ENCODE measurements around the gene ATP11A.
"Not testable (repeated sequence)": the region's sequence is repeated elsewhere in the genome, so short reads cannot be mapped to it uniquely, and the experiment has no call there.

ATP11A gene

GRCh38 chr13:112838038-112838841 lies 148.4 kb downstream of the ATP11A start:
- TF ChIP-seq GATA1 (IDR thresholded peaks at IDR 0.05; ENCODE audit: low read depth, low read length), result no peak
- TF ChIP-seq POLR2A (IDR thresholded peaks at IDR 0.05; ENCODE audit: low read length), result no peak
- DNase-seq, result no peak

GRCh38 chr13:112838842-112839117 lies 148.9 kb downstream of the ATP11A start:
- TF ChIP-seq GATA1 (IDR thresholded peaks at IDR 0.05; ENCODE audit: low read depth, low read length), result no peak
- no peak for TF ChIP-seq POLR2A (IDR thresholded peaks at IDR 0.05; ENCODE audit: low read length)
- DNase-seq, result no peak

GRCh38 chr13:112839356-112840105 lies 149.7 kb downstream of the ATP11A start:
- TF ChIP-seq POLR2A (IDR thresholded peaks at IDR 0.05; ENCODE audit: low read length) (no peak), GATA1 (IDR thresholded peaks at IDR 0.05; ENCODE audit: low read depth, low read length) (no peak)
- DNase-seq, result no peak

GRCh38 chr13:112840472-112841302 lies 150.8 kb downstream of the ATP11A start:
- no peak for TF ChIP-seq POLR2A (IDR thresholded peaks at IDR 0.05; ENCODE audit: low read length)
- no peak for TF ChIP-seq GATA1 (IDR thresholded peaks at IDR 0.05; ENCODE audit: low read depth, low read length)
- DNase-seq, result no peak

- DNase-seq, result not testable (repeated sequence)
Observed at GRCh38 chr13:112841303-112842015, 151.6 kb downstream of the ATP11A start.

- DNase-seq, result no peak
- TF ChIP-seq POLR2A (IDR thresholded peaks at IDR 0.05; ENCODE audit: low read length), result no peak
- TF ChIP-seq GATA1 (IDR thresholded peaks at IDR 0.05; ENCODE audit: low read depth, low read length), result no peak
Observed at GRCh38 chr13:112842343-112842856, 152.6 kb downstream of the ATP11A start.

GRCh38 chr13:112842931-112843391 lies 153.1 kb downstream of the ATP11A start:
- no peak for DNase-seq
- TF ChIP-seq POLR2A (IDR thresholded peaks at IDR 0.05; ENCODE audit: low read length) (no peak), GATA1 (IDR thresholded peaks at IDR 0.05; ENCODE audit: low read depth, low read length) (no peak)

- TF ChIP-seq GATA1 (IDR thresholded peaks at IDR 0.05; ENCODE audit: low read depth, low read length) (no peak), POLR2A (IDR thresholded peaks at IDR 0.05; ENCODE audit: low read length) (no peak)
- DNase-seq, result no peak
Observed at GRCh38 chr13:112843392-112844111, 153.7 kb downstream of the ATP11A start.

GRCh38 chr13:112844411-112844810 lies 154.6 kb downstream of the ATP11A start:
- no peak for DNase-seq

GRCh38 chr13:112844879-112845278 lies 155.0 kb downstream of the ATP11A start:
- TF ChIP-seq GATA1 (IDR thresholded peaks at IDR 0.05; ENCODE audit: low read depth, low read length) (no peak), POLR2A (IDR thresholded peaks at IDR 0.05; ENCODE audit: low read length) (no peak)
- no peak for DNase-seq

More at GRCh38 chr13:112844411-112844810, 154.6 kb downstream of the ATP11A start:
- no peak for TF ChIP-seq GATA1 (IDR thresholded peaks at IDR 0.05; ENCODE audit: low read depth, low read length)
- no peak for TF ChIP-seq POLR2A (IDR thresholded peaks at IDR 0.05; ENCODE audit: low read length)

GRCh38 chr13:112845511-112846144 lies 155.8 kb downstream of the ATP11A start:
- DNase-seq, result no peak
- TF ChIP-seq GATA1 (IDR thresholded peaks at IDR 0.05; ENCODE audit: low read depth, low read length) (no peak), POLR2A (IDR thresholded peaks at IDR 0.05; ENCODE audit: low read length) (no peak)

GRCh38 chr13:112846411-112847115 lies 156.7 kb downstream of the ATP11A start:
- no peak for TF ChIP-seq POLR2A (IDR thresholded peaks at IDR 0.05; ENCODE audit: low read length)
- TF ChIP-seq GATA1 (IDR thresholded peaks at IDR 0.05; ENCODE audit: low read depth, low read length), result no peak
- DNase-seq, result no peak

All from erythroblast (primary cell).